Stimulated activated CD4-positive, alpha-beta T cell treated with anti-CD3 and anti-CD28 coated beads, Interleukin-2, amount 100 ng/mL, for 24 hours (primary cell): ENCODE results near the gene NATD1.
A peak's percentile ranks its signal among the peaks of the same experiment; 100 is the strongest.

ENCODE experiments used
- DNase-seq, 2 donors: peaks; one replicate each; pipeline ENCODE4 v3.0.0-alpha.2; 2020

NATD1 gene

GRCh38 chr17:21252796-21253645 lies at the start of gene NATD1:
NATD1 (minus strand) TSS chr17:21253410; CDS start chr17:21253264, 146 bp downstream.
- DNase-seq, result peak; percentile 77 to 78

DNA sequence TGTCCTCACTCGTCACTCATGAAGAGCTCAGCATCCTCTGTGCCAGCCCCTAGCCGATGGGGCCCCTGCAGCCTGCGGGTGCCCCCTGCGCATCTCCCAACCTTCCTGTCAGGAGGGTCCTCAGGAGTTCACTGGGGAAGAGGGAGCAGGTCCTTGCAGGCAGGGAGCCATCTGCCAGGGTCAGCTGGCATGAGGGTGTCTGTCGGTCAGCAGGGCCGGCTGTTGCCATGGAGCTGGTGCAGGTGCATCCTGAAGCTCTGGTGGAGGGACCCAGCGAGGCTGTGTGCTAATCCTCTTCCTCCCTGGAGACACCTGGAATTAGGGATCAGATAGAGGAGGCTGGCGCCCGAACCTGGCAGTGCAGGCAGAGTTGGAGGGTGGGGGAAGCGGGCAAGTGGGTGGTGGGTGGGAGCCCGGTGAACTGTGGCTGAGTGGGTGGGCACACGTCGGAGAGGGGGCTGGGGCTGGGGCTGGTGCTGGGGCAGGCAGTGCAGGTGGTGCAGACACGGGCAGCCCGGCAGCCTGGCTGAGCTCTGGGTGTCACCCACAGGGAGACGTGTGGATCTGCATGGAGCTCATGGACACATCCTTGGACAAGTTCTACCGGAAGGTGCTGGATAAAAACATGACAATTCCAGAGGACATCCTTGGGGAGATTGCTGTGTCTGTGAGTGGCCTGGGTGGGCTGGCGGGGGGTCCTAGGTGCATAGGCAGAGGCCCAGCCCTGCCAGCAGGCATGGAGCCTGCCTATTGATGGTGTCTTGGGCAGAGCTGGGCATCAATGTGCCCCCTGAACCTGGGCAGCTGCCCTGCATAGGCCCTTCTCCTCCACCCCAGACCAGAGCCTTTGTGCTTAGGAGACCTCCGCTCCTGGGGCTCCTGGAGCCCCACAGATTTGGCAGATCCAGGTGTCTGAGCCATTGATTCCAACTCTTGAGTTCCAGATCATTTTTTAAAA lies 48.7 kb upstream of the NATD1 start:
- no peak for DNase-seq

DNA sequence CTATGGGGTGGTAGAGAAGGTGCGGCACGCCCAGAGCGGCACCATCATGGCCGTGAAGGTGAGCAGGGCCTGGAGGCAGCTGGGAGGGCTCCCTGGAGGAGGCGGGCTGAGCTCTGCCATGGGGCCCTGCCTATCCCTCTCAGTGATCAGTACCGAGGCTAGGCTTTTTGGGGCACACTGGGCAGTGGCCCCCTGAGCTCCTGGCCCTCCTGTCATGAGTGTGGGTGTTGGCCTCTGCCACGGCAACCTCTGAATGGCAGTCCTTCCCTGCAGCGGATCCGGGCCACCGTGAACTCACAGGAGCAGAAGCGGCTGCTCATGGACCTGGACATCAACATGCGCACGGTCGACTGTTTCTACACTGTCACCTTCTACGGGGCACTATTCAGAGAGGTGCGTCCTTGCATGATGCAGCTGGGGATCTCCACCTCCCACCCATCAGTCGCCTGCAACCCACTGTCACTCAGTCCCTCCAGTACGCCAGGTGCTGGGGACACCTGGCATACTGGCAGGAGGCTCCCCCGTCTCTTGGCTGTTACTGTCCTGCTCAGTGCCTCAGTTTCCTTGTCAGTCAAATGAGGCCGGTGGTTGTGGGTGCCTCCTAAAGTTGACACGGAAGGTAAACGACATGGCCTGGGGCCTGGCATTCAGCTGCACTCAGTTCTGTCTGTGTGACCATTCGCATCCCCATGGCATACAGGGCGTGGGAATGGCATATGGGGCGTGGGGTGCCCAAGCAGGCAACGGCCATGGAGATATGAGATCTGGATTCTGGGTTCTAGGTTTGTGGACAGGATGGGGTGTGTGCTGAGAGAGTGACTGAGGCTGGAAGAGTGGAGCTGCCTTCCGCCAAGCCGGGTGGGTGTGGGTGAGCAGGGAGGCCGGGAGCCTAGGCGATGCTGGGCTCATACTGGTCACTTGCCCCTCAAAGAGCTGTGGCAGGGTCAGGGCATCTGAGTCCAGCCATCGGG lies 47.7 kb upstream of the NATD1 start:
- no peak for DNase-seq

DNA sequence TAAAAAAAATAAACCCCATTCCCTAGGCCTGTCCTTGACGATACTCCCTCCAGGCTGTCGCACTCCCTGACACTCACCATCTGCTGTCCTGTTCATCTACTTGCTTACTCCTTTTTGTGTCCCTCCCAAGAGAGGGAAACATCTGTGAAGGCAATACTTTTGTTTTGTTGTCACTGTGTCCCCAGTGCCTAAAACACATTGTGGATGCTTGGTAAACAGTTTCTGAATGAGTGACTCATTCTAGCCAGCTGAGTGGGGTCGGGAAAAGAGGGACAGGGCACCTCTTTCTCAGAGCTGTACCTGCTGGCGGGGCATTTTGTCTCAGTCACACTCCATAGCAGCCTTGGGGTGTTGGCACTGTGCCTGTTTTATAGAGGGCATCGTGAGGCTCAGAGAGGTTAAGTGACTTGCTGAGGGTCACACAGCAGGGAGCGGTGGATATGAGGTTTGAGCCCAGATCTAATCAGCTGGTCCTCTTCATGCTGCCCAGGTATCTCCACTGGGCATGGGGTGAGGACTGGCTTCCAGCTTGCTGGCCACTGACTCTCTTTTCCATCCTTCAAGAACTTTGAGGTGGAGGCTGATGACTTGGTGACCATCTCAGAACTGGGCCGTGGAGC lies 46.9 kb upstream of the NATD1 start:
- DNase-seq, result no peak

DNA sequence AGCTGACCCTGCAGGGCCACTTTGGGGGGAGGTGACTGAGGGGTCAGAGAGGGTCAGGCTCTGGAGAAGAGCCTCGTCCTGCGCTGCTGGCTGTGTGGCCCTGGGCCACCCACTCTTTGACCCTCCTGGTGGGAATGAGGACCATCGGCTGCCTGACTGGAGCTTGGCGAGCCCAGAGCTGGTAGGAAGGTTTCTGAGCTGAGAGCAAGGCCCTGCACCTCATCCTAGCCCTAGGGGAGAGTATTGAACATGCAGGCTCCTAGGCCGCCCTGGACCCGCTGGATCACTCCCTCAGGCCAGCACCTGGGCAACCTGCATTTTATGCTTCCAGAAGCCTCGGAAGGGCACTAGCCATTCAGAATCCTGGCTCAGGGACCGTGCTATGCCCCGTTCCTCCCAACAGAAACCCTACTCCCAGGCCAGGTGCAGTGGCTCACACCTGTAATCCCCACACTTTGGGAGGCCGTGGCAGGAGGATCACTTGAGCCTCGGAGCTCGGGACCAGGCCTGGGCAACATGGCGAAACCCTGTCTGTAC lies 45.8 kb upstream of the NATD1 start:
- no peak for DNase-seq

GRCh38 chr17:21298056-21298982 lies 45.1 kb upstream of the NATD1 start:
- no peak for DNase-seq

GRCh38 chr17:21297597-21297996 lies 44.4 kb upstream of the NATD1 start:
- no peak for DNase-seq

DNA sequence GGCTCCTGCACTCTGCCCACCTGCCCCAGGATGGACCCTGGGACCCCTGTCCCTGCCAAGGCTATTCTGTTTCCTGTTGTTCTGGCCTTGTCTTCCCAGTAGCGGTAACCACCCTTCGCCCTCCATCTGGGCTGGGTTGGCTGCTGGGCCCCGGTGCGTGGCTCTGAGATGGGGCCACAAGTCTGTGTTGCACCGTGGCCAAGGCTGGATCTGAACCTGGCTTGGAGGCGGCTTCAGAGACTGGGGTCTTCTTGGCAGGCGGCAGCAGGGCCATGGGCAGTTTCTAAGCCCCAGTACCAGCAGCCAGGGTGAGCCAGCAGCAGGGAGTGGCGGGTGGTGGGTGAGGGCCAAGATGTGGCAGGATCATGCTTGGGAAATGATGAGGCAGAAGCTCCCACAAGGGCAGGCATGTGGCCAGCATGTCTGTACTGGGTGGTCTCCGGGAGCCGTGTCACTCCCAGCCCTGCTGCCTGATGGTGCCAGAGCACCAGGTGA lies 43.9 kb upstream of the NATD1 start:
- DNase-seq, result no peak

GRCh38 chr17:21296097-21297025 lies 43.2 kb upstream of the NATD1 start:
- no peak for DNase-seq

DNA sequence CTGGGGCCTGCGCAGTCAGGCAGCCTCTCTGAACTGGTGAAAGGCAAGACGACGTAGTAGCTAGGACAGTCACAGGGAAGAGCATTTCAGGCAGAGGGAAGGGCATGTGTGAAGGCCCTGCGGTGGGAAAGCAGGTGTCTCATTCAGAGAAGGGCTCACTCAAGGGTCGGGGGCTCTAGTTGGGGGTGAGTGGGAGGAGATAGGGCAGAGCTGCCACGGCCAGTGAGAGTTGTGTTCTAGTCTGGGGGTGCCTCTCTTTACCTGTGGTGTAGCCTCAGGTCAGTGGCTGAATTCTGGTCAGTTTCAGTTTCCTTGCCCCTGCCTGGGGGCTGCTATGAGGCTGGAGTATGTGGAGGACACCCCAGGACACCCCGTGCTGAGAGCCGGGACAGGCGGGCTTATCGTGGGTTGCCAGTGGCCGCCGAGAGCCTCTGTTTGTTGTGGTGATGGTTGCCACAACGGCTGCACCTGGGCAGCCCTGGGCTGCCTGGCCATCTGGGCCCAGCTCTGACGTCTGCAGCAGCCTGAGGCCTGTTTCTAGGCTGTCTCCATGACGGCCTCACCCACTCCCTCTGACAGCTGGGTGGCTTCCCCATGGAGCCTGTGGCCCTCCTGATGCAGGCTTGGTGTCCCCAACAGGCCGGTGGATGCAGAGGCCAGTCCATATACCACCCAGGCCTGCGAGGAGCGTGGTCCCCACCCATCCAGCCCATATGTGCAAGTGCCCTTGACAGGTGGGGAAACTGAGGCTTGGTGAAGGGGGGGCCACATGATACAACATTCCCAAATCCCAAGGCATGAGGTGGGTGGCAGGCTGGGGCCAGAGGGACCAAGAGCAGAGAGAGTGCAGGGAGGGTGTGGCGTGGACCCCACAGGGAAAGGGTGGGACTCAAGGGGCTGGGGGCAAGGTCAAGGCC lies 42.1 kb upstream of the NATD1 start:
- DNase-seq, result no peak

DNA sequence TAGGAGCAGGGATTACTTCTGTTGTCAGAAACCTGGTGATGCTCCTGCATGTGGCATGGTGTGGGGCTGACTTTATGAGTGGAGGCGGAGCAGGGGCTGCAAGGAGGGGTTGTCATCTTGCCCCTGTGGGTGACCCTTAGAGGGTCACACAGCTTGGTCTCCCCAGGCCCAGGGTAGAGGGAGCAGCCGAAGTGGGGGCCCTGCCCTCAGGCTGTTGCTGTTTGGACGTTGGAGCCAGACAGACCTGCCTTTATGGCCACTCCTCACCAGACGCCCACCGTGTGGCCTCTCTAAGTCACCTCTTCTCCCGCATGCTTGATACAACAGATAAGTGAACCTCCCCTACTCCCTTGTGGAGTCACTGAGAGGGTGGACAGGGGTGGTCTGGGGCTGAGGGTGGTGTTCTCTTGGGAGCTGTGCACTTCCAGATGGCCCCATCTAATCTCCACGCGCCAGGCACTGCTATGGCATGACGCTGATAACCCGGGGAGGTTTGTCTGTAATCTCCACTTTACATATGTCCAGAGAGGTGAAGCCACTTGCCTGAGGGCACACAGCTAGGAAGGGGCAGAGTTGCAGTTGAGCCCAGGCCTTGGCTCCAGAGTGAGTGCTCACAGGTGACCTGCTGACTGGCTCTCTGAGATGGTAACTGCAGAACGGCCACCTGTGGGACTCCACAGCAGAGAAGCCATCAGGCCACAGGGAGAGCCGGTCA lies 41.3 kb upstream of the NATD1 start:
- no peak for DNase-seq

GRCh38 chr17:21293831-21294210 lies 40.6 kb upstream of the NATD1 start:
- no peak for DNase-seq

DNA sequence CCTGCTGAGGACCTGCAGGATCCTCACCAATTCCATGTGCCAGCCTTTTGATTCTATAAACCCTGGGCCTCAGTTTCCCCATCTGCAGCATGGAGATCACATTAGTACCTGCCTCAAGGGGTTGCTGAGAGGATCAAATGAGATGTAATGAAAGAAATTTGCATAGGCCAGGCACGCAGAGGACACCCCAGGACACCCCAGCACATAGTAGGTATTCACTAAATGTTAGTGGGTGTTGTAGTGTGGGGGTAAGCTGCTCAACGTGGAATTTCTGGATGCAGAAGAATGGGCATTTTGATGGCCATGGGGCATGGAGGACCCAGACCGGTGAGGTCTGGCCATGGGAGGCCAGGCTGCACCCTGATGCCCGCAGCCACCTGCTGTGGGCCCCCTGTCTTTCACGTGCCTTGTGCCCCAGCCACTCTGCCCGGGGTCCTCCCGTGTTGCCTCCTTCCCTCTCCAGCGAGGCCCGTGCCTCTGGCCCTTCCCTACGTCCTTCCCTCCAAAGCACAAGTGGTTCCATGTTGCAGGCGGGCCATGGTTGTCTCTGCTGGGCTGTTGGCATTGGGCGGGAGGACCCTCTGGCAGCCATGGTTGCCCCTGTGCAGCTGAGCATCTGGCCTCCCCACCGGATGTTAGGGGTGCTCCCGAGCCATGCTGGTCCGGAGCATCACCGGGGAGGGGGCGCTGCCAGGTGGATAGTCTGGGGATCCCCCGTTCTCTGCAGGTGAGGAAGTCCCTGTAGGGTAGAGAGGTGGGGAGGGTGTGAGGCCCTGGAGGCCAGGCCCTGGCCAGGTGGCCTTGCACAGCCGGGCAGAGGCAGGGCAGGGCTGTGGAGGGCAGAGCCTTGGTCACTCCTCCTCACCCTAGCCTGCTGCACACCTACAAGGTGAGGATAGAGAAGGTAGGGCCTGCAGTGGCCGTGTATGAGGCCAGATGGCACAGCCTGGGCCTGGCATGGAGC lies 39.9 kb upstream of the NATD1 start:
- no peak for DNase-seq

DNA sequence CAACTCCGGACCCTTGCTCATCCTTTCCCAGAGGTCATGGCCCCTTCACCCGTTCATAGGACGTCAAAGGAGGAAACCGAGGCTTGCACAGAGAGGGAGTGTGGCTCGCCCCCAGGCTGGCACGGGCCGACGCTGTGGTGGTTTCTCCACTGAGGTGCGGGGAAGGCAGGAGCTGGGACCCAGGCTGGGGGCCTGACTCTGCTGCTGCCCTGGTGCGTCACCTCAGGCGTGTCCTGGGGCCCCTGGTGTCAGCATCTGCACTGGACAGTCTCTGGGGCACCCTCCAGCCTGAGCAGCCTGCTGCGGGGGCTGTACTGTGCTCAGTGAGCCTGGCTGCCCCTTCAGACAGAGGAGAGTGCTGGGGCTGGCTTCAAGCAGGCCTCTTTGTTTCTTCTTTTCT lies 38.7 kb upstream of the NATD1 start:
- DNase-seq, result no peak

GRCh38 chr17:21291357-21291756 lies 38.1 kb upstream of the NATD1 start:
- DNase-seq, result no peak

DNA sequence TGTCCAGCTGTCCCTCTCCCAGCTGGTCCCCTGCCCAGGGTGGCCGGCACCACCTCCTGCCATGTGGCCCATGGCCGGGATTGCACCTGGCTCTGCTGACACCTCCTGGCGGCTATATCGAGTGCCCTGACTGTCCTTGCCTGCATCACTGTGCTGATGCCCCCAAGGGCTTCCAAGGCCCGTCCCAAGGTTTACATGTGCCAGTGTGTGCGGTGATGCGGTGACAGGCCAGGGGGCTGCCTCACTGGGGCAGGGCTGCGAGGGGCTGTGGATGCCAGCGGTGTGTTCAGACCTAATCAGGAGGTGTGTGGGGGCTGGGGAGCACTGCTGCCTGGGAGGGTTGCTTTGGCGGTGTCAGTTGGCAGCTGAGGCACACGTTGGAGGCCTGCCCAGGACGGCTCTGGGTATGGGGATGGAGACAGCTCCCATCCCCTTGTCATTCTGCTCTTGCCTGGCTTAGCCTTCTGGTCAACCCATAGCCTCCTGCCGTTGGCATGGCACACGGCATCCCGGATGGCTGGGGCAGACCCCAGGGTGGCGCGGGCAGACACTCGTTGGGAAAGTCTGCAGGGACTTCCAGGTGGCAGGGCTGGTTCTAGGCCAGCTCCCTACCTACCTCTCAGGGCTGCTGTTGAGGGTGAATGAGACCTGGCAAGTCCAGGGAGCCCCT lies 36.8 kb upstream of the NATD1 start:
- DNase-seq, result no peak
